ENCODE data around the gene L2HGDH.

- TF ChIP-seq POLR2AphosphoS5 (IDR thresholded peaks at IDR 0.05; ENCODE audit: low read depth, low read length) (no peak), SIN3A (IDR thresholded peaks at IDR 0.05; ENCODE audit: borderline replicate concordance, insufficient read depth, low read length) (no peak)
Measured at GRCh38 chr14:50242566-50243310, 69.3 kb downstream of the L2HGDH start.
